Sigmoid colon (tissue), 7 donors: Measurements from ENCODE around the gene NELFCD. TPM values are rescaled to one million over a fixed set of nuclear protein-coding genes. Genes with fewer than 3 reads are reported as not detected.

Source experiments
- DNase-seq: peaks from one replicate; pipeline ENCODE4 v3.0.0-alpha.2; 2019
- H3K27ac ChIP-seq, 4 donors: fragments of 200-600 bp; sonication (generic); one replicate each; pipeline ENCODE4 v1.5.1; 2016 to 2019; ENCODE audit warnings: mild to moderate bottlenecking in 1 of 4
- H3K27me3 ChIP-seq, 3 donors: fragments of 200-600 bp; sonication (generic); one replicate each; pipeline ENCODE4 v1.5.1; 2019; ENCODE audit warnings: mild to moderate bottlenecking in 1 of 3
- H3K36me3 ChIP-seq, 4 donors: fragments of 200-600 bp; sonication (generic); one replicate each; pipeline ENCODE4 v1.5.1; 2016 to 2019
- H3K4me1 ChIP-seq, 4 donors: fragments of 200-600 bp; sonication (generic); one replicate each; pipeline ENCODE4 v1.5.1; 2017 to 2019
- H3K4me3 ChIP-seq, 4 donors: fragments of 200-600 bp; sonication (generic); one replicate each; pipeline ENCODE4 v1.5.1; 2017 to 2019; ENCODE audit warnings: mild to moderate bottlenecking in 2 of 4, moderate library complexity in 1 of 4
- H3K9me3 ChIP-seq, 4 donors: fragments of 200-600 bp in 3 of 4; sonication (generic) in 3 of 4; one replicate each; pipeline versions ENCODE4 v1.5.1 to v1.6.1; 2013 to 2019
- EP300 ChIP-seq, 4 donors: sonication (generic); formaldehyde crosslinking; IDR thresholded peaks; one replicate each; pipeline ENCODE4 v1.6.1; 2017; ENCODE audit warnings: antibody characterized with exemption in 4 of 4
- POLR2A ChIP-seq, 2 donors: fragments of 450-650 bp; IDR thresholded peaks; one replicate each; pipeline ENCODE4 v1.6.1; 2016; ENCODE audit warnings: antibody characterized with exemption in 2 of 2, mild to moderate bottlenecking in 2 of 2, moderate library complexity in 2 of 2
- POLR2AphosphoS5 ChIP-seq, 4 donors: sonication (generic); formaldehyde crosslinking; IDR thresholded peaks; one replicate each; pipeline ENCODE4 v1.6.1; 2017; ENCODE audit warnings: antibody characterized with exemption in 4 of 4
- WGBS, 2 donors: extraction: QIAGEN DNeasy Blood & Tissue Kit; methylation state at CpG; one replicate each; pipeline ENCODE4 v1.1.7; 2013; 5-methylcytosine and 5-hydroxymethylcytosine counted together
- intact Hi-C: fragments of 100-400 bp; cut with DNase I; formaldehyde crosslinking; loops from one replicate; pipeline ENCODE4 v1.15.1; 2023
- polyA plus RNA-seq, 3 donors: library from polyadenylated mRNA; stranded (reverse); fragments of 200-250 nt; gene quantifications; one replicate each; pipeline ENCODE4 v1.2.3, GENCODE V29; 2013
- total RNA-seq, 4 donors: library from RNA; depleted of rRNA; stranded (reverse); fragments of >200 nt; gene quantifications; one replicate each; pipeline ENCODE4 v1.1.0, GENCODE V29; 2016
- TF ChIP-seq, protein P1 (sequence below), 4 experiments: fragments of 450-650 bp in 3 of 4; fragments of 200-600 bp in 1 of 4; IDR thresholded peaks; one replicate each; pipeline ENCODE4 v1.5.1; 2016 to 2019; ENCODE audit warnings: antibody characterized with exemption in 4 of 4, mild to moderate bottlenecking in 3 of 4, moderate library complexity in 2 of 4
- donor health status: healthy with polysubstance abuse.
- donor health status: Bipolar disorder and iron deficiency.
- donor health status: healthy.

NELFCD gene
- total and polyA plus RNA-seq, 7 donors: 22.7 to 53.2 (median 42.8) TPM

DNA sequence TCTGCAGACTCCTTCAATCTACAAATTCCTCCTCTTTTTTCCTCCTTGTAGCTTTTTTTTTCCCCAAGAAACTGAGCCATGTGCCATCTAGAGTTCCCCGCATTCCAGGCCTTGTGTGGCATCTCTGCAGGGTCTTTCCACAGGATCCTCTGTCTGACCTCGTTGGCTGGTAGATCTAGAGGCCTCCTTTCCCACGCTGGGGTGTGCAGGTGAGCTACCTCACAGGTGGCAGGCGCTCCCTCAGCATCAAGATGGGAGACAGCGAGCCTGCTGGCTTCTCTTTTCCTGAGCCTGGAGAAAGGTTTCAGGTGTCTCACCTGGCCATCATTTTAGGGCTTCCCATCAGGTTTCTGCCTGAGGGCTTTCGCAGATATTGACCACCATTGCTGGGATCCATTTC is 9.6 kb upstream of the NELFCD start:
- no peak for DNase-seq
- WGBS, 2 donors: 83 to 84% methylated on average over 6 of the region's 6 CpGs
- intact Hi-C loops: no loop called here
- H3K36me3 ChIP-seq: no peaks in the 10 kb centered on the region
- H3K27ac ChIP-seq: no peak overlapping the region
- H3K27me3 ChIP-seq: no peaks in the 10 kb centered on the region
- H3K9me3 ChIP-seq: peaks cover 0 to 5% (median 0%) of the 10 kb centered on the region in 4 donors
- no peak overlapping the region for H3K4me3 ChIP-seq
- no peak for TF ChIP-seq POLR2A (IDR thresholded peaks at IDR 0.05)
- TF ChIP-seq POLR2AphosphoS5 (IDR thresholded peaks at IDR 0.05): no peak
- no peak for TF ChIP-seq EP300 (IDR thresholded peaks at IDR 0.05)
- TF ChIP-seq, protein P1, sequence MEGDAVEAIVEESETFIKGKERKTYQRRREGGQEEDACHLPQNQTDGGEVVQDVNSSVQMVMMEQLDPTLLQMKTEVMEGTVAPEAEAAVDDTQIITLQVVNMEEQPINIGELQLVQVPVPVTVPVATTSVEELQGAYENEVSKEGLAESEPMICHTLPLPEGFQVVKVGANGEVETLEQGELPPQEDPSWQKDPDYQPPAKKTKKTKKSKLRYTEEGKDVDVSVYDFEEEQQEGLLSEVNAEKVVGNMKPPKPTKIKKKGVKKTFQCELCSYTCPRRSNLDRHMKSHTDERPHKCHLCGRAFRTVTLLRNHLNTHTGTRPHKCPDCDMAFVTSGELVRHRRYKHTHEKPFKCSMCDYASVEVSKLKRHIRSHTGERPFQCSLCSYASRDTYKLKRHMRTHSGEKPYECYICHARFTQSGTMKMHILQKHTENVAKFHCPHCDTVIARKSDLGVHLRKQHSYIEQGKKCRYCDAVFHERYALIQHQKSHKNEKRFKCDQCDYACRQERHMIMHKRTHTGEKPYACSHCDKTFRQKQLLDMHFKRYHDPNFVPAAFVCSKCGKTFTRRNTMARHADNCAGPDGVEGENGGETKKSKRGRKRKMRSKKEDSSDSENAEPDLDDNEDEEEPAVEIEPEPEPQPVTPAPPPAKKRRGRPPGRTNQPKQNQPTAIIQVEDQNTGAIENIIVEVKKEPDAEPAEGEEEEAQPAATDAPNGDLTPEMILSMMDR (IDR thresholded peaks at IDR 0.05): no peak
- H3K4me1 ChIP-seq: no peaks in the 10 kb centered on the region

DNA sequence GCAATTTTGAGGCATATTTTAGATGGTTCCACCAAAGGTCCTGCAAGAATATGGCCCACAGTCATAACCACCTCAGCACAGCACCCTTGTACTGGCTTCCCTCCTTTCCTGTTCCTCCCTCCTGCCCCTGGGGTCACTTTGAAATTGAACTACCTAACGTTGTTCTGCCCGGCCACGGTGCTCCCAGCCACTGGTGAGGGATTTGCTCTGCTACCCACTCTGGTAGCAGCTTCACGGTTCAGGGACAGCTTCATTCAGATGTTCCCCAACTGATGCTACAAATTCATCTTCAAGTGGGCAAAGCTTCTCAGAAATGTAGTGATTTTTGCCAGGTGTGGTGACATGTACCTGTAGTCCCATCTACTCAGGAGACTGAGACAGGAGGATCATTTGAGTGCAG is 7.9 kb upstream of the NELFCD start:
- Histone ChIP-seq H3K4me3 (no peak overlapping the region), H3K27ac (no peak overlapping the region), H3K27me3 (no peaks in the 10 kb centered on the region), H3K36me3 (no peaks in the 10 kb centered on the region), H3K4me1 (no peaks in the 10 kb centered on the region), H3K9me3 (peaks cover 0 to 5% (median 0%) of the 10 kb centered on the region in 4 donors)
- TF ChIP-seq EP300 (IDR thresholded peaks at IDR 0.05) (no peak), POLR2A (IDR thresholded peaks at IDR 0.05) (no peak), POLR2AphosphoS5 (IDR thresholded peaks at IDR 0.05) (no peak)
- TF ChIP-seq, protein P1 (IDR thresholded peaks at IDR 0.05): no peak
- 84 to 85% methylated on average over 4 of the region's 4 CpGs for WGBS, 2 donors
- intact Hi-C loops: no loop called here
- no peak for DNase-seq

- H3K27me3 ChIP-seq: no peaks in the 10 kb centered on the region
- TF ChIP-seq EP300 (IDR thresholded peaks at IDR 0.05): no peak
- no peak for TF ChIP-seq POLR2A (IDR thresholded peaks at IDR 0.05)
- no peak for TF ChIP-seq POLR2AphosphoS5 (IDR thresholded peaks at IDR 0.05)
- TF ChIP-seq, protein P1 (IDR thresholded peaks at IDR 0.05): no peak
- intact Hi-C loops: no loop called here
- 75 to 87% methylated on average over 3 of the region's 3 CpGs for WGBS, 2 donors
- no peak overlapping the region for H3K27ac ChIP-seq
- DNase-seq: no peak
- no peaks in the 10 kb centered on the region for H3K4me1 ChIP-seq
- H3K9me3 ChIP-seq: peaks cover 0 to 5% (median 0%) of the 10 kb centered on the region in 4 donors
- no peak overlapping the region for H3K4me3 ChIP-seq
- no peaks in the 10 kb centered on the region for H3K36me3 ChIP-seq
Measured at GRCh38 chr20:58973866-58974265, 7.2 kb upstream of the NELFCD start.

DNA sequence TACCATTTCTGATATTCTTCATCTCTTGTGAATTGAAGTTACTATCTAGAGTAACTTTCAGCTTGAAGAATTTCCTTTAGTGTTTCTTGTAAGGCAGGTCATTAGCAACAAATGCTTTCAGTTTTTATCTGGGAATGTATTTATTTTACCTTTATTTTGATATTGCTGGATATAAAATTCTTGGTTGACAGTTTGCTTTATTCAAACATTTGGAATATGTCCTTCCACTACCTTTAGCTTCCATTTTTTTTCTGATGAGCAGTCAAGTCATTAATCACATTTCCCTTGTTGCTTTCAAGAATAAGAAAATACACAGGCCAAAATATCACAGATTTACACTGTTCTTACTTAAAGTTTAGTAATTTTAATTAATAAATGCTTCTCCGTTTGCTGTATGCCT is 5.7 kb upstream of the NELFCD start:
- DNase-seq: no peak
- Histone ChIP-seq H3K9me3 (peaks cover 0 to 5% (median 0%) of the 10 kb centered on the region in 4 donors), H3K4me1 (no peaks in the 10 kb centered on the region), H3K27ac (no peak overlapping the region), H3K36me3 (no peaks in the 10 kb centered on the region), H3K27me3 (no peaks in the 10 kb centered on the region), H3K4me3 (no peak overlapping the region)
- TF ChIP-seq POLR2A (IDR thresholded peaks at IDR 0.05): no peak
- TF ChIP-seq POLR2AphosphoS5 (IDR thresholded peaks at IDR 0.05): no peak
- TF ChIP-seq, protein P1 (IDR thresholded peaks at IDR 0.05): no peak
- no peak for TF ChIP-seq EP300 (IDR thresholded peaks at IDR 0.05)
- intact Hi-C loops: no loop called here
- 95 to 97% methylated on average over 1 of the region's 1 CpG for WGBS, 2 donors

DNA sequence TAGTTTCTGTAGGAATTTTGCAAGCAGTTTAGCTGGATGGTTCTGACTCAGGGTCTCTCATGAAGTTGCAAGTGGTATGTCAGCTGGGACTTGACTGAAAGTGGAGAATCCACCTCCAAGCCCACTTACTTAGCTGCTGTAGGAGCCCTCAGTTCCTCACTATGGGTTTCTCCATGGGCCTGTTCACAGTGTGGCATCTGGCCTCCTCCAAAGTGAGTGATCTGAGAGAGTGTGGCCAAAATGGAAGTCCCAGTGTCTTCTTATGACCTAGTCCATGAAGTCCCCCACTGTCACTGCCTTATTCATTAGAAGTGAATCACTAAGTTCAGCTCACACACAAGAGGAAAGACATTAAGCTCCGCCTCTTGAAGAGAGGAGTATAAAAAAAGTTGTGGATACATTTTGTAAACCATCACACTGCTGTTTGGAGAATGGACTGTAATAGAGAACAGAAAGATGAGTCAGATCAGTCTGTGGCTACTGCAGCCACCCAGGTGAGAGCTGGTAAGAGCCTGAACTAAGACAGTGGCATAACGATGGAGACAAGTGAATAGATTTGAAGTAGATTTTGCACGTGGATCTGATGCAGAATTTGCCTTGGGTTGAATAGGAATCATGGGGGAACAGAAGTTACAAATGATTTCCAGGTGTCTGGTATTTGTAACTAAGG is 4.9 kb upstream of the NELFCD start:
- WGBS, 2 donors: 89% methylated on average over 3 of the region's 3 CpGs
- intact Hi-C loops: no loop called here

More for the DNA sequence above, 4.9 kb upstream of the NELFCD start:
- TF ChIP-seq POLR2A (IDR thresholded peaks at IDR 0.05) (no peak), POLR2AphosphoS5 (IDR thresholded peaks at IDR 0.05) (no peak), EP300 (IDR thresholded peaks at IDR 0.05) (no peak)
- TF ChIP-seq, protein P1 (IDR thresholded peaks at IDR 0.05): no peak
- DNase-seq: no peak
- H3K4me3 ChIP-seq: no peak overlapping the region
- peaks cover 0 to 5% (median 0%) of the 10 kb centered on the region in 4 donors for H3K9me3 ChIP-seq
- H3K27me3 ChIP-seq: no peaks in the 10 kb centered on the region
- peaks cover 0 to 4% (median 2%) of the 10 kb centered on the region in 4 donors for H3K4me1 ChIP-seq
- no peak overlapping the region for H3K27ac ChIP-seq
- no peaks in the 10 kb centered on the region for H3K36me3 ChIP-seq
